CD4-positive, alpha-beta T cell treated with Interferon gamma for 1 hour (primary cell): ENCODE measurements around the gene PPARGC1A.

Source experiments
- DNase-seq: peaks from one replicate; pipeline ENCODE4 v3.0.0-alpha.2; 2020

PPARGC1A gene

GRCh38 chr4:23889814-23890341, at the start of gene PPARGC1A:
TSS of gene PPARGC1A (minus strand) at chr4:23890047. CDS start at chr4:23889957, 90 bp downstream.
- DNase-seq = no peak

GRCh38 chr4:23938796-23939195, 48.9 kb upstream of the PPARGC1A start:
- DNase-seq = no peak

- DNase-seq = no peak
Observed at GRCh38 chr4:23937173-23937572, 47.3 kb upstream of the PPARGC1A start.

- DNase-seq = no peak
Observed at GRCh38 chr4:23934915-23935314, 45.1 kb upstream of the PPARGC1A start.

- no peak for DNase-seq
Observed at GRCh38 chr4:23934223-23934622, 44.4 kb upstream of the PPARGC1A start.

GRCh38 chr4:23932901-23933308, 43.1 kb upstream of the PPARGC1A start:
- no peak for DNase-seq

- DNase-seq = no peak
Observed at GRCh38 chr4:23932186-23932585, 42.3 kb upstream of the PPARGC1A start.

GRCh38 chr4:23931489-23931830, 41.6 kb upstream of the PPARGC1A start:
- DNase-seq = no peak

- DNase-seq = no peak
Observed at GRCh38 chr4:23930750-23931488, 41.1 kb upstream of the PPARGC1A start.

GRCh38 chr4:23929248-23929647, 39.4 kb upstream of the PPARGC1A start:
- no peak for DNase-seq

- DNase-seq = no peak
Observed at GRCh38 chr4:23924556-23924955, 34.7 kb upstream of the PPARGC1A start.

- DNase-seq = no peak
Observed at GRCh38 chr4:23923840-23924239, 34.0 kb upstream of the PPARGC1A start.

- DNase-seq = no peak
Observed at GRCh38 chr4:23923141-23923540, 33.3 kb upstream of the PPARGC1A start.

GRCh38 chr4:23922541-23923111, 32.8 kb upstream of the PPARGC1A start:
- DNase-seq = no peak

- no peak for DNase-seq
Observed at GRCh38 chr4:23922013-23922412, 32.2 kb upstream of the PPARGC1A start.

- DNase-seq = no peak
Observed at GRCh38 chr4:23921447-23921845, 31.6 kb upstream of the PPARGC1A start.

GRCh38 chr4:23920716-23921446, 31.0 kb upstream of the PPARGC1A start:
- no peak for DNase-seq

GRCh38 chr4:23920296-23920695, 30.4 kb upstream of the PPARGC1A start:
- DNase-seq = no peak

GRCh38 chr4:23916282-23916681, 26.4 kb upstream of the PPARGC1A start:
- no peak for DNase-seq

- no peak for DNase-seq
Observed at GRCh38 chr4:23915459-23916132, 25.7 kb upstream of the PPARGC1A start.

- no peak for DNase-seq
Observed at GRCh38 chr4:23911675-23912455, 22.0 kb upstream of the PPARGC1A start.

GRCh38 chr4:23909671-23910070, 19.8 kb upstream of the PPARGC1A start:
- no peak for DNase-seq

- no peak for DNase-seq
Observed at GRCh38 chr4:23906839-23907238, 17.0 kb upstream of the PPARGC1A start.
